Ishikawa (cell line): ENCODE measurements around the gene ZNF618.

Source experiments
- CEBPB ChIP-seq: IDR thresholded peaks from 2 replicates; pipeline ENCODE4 v1.6.1; 2012
- CREB1 ChIP-seq: IDR thresholded peaks from 2 replicates; pipeline ENCODE4 v1.6.1; 2012; ENCODE audit warnings: low read depth
- EGR1 ChIP-seq: IDR thresholded peaks from 2 replicates; pipeline ENCODE4 v1.6.1; 2012
- EP300 ChIP-seq: IDR thresholded peaks from 2 replicates; pipeline ENCODE4 v1.6.1; 2012; ENCODE audit warnings: borderline replicate concordance
- FOXM1 ChIP-seq: IDR thresholded peaks from 2 replicates; pipeline ENCODE4 v1.6.1; 2012; ENCODE audit warnings: low read depth, borderline replicate concordance
- NFIC ChIP-seq: IDR thresholded peaks from 2 replicates; pipeline ENCODE4 v1.6.1; 2012
- RAD21 ChIP-seq: IDR thresholded peaks from 2 replicates; pipeline ENCODE4 v1.6.1; 2012; ENCODE audit warnings: low read depth
- REST ChIP-seq: IDR thresholded peaks from 2 replicates; pipeline ENCODE4 v1.6.1; 2012; ENCODE audit warnings: low read depth, mild to moderate bottlenecking
- TAF1 ChIP-seq: IDR thresholded peaks from 2 replicates; pipeline ENCODE4 v1.6.1; 2012; ENCODE audit warnings: low read depth, mild to moderate bottlenecking
- TCF12 ChIP-seq: IDR thresholded peaks from 2 replicates; pipeline ENCODE4 v1.6.1; 2012; ENCODE audit warnings: low read depth
- TEAD4 ChIP-seq: IDR thresholded peaks from 2 replicates; pipeline ENCODE4 v1.6.1; 2012
- YY1 ChIP-seq: IDR thresholded peaks from 2 replicates; pipeline ENCODE4 v1.6.1; 2012; ENCODE audit warnings: low read depth
- ZBTB7A ChIP-seq: IDR thresholded peaks from 2 replicates; pipeline ENCODE4 v1.6.1; 2012; ENCODE audit warnings: low read depth
- TF ChIP-seq, protein P1 (sequence below): IDR thresholded peaks from 2 replicates; pipeline ENCODE4 v1.6.1; 2012
- TF ChIP-seq, protein P2 (sequence below): IDR thresholded peaks from 2 replicates; pipeline ENCODE4 v1.6.1; 2012

Gene ZNF618

DNA sequence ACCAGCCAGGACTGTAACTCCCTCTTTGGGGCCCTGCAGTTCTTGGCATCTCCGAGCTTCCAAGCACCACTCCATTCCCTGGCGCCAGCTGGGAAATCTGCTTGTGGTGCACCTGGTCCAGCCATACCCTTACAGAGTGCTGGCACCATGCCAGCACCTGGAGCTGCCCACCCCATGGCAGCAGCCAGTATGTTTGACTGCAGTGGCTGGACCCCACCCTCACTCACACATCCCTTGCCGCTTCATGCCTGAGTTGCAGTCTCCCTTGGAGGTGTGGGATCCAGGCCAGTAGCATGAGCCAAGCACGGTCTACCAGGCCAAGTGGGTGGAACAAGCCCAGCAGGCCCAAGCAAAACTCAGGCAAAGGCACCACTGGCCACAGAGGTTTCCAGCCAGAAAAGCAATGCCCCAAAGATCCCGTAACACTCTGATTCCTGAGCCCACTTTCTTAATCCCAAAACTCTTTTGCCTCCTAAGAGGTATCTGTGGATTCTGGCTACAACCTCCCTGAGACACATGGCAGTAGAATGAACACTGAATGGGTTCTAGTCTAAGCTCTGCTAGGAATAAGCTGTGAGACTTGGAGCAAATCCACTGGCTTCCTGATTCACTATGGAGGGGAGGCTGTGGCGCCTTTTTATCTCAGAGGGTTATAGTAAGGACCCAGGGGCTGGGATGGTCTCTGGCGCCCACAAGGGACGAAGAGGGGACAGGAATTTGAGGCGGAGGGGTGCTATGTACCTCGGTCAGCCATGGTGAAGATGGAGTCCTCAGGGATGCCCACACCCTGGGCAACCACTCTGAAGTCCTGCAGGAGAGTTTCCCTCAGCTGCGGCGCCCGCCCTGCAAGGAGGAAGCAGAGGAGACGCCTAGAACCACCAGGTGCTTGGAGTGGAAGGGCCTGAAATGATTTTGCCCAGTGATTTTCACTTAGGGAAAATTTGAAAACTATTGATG lies 196.4 kb downstream of the ZNF618 start:
- TF ChIP-seq CEBPB, result no peak
- no peak for TF ChIP-seq FOXM1
- TF ChIP-seq EP300, result peak; percentile 73; the same call in 1 of the 2 replicates
- 0 out of 2 replicates have a peak, but pooled peaks have one; percentile 42 for TF ChIP-seq YY1
- TF ChIP-seq ZBTB7A, result peak; percentile 47; the same call in 1 of the 2 replicates
- no peak for TF ChIP-seq EGR1
- TF ChIP-seq REST, result no peak
- no peak for TF ChIP-seq CREB1
- no peak for TF ChIP-seq RAD21
- TF ChIP-seq NFIC, result peak; percentile 99
- peak; percentile 76 for TF ChIP-seq TEAD4
- TF ChIP-seq, protein P1, sequence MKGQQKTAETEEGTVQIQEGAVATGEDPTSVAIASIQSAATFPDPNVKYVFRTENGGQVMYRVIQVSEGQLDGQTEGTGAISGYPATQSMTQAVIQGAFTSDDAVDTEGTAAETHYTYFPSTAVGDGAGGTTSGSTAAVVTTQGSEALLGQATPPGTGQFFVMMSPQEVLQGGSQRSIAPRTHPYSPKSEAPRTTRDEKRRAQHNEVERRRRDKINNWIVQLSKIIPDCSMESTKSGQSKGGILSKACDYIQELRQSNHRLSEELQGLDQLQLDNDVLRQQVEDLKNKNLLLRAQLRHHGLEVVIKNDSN, result no peak
- TF ChIP-seq, protein P2, sequence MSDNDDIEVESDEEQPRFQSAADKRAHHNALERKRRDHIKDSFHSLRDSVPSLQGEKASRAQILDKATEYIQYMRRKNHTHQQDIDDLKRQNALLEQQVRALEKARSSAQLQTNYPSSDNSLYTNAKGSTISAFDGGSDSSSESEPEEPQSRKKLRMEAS, result peak; percentile 53
- peak; percentile 87 for TF ChIP-seq TCF12
- no peak for TF ChIP-seq TAF1

DNA sequence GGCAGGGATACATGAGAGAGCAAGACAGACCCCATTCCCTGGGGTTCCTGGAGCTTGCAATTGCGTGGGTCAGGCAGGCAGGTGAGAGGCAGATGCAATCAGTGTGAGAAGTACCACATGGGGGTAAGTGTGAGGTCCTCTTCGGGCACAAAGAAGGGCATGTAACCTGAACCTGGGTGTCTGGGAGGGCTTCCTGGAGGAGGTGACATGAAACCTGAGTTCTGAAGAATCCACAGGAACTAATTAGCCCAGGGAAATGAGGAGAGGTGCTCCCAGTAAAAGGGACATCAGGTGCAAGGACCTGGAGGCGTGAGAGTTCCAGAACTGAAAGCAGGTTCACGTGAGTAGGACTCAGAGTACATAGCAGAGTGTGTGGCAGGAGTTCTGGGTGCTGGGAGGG lies 199.5 kb downstream of the ZNF618 start:
- TF ChIP-seq REST (no peak), CREB1 (no peak), NFIC (no peak), EGR1 (no peak), TEAD4 (no peak), YY1 (no peak), CEBPB (no peak), TAF1 (no peak), EP300 (no peak), FOXM1 (no peak), RAD21 (no peak)
- TF ChIP-seq, protein P1, result no peak

GRCh38 chr9:114076237-114077161 lies 200.4 kb downstream of the ZNF618 start:
- TF ChIP-seq, protein P2, result no peak
- TF ChIP-seq TAF1, result no peak
- TF ChIP-seq FOXM1, result no peak

DNA sequence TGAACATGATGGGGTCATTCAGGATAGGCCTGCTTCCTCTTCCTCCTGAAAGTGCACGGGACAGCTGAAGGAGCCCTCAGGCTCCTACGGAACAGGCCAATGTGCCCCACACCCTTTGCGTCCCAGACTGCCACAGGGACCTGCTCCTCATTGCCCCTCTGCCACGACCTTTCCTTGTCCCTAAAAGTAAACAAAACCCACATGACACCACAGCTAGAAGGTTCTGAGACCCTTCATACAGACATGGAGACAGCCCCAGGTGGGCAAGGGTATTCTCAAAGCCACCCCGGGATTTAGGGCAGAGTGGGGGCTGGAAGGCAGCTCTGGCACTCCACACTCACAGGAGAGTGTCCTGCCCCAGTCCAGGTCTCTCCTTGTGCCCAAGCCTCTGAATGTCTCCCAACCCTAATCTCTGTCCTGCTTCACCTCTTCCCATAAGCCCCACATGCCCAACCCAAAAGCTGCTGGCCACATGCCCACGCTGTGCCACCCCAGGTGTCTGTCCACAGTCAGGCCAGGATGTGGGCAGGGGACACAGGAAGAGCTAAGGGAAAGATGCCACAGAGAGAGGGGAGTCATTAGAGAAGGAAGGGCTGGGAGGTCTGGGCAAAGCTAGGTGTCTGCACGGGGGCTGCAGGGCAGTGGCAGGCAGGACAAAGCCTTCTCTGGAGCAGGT lies 201.2 kb downstream of the ZNF618 start:
- no peak for TF ChIP-seq NFIC
- TF ChIP-seq RAD21, result no peak
- TF ChIP-seq, protein P1, result no peak
- TF ChIP-seq REST, result no peak
- no peak for TF ChIP-seq TEAD4
- TF ChIP-seq TAF1, result no peak
- no peak for TF ChIP-seq CEBPB
- no peak for TF ChIP-seq EGR1
- no peak for TF ChIP-seq FOXM1
- TF ChIP-seq, protein P2, result no peak
- no peak for TF ChIP-seq TCF12
- TF ChIP-seq YY1, result no peak
